ENCODE measurements around the gene UTP4. TPM values are rescaled to one million over a fixed set of nuclear protein-coding genes. Genes with fewer than 3 reads are reported as not detected.
A peak's percentile ranks its signal among the peaks of the same experiment; 100 is the strongest.

UTP4 gene
- total RNA-seq, 4 donors from 2014 or later, result 16.4 to 36.2 (median 25.8) TPM

- Histone ChIP-seq H3K4me3 (no peak overlapping the region), H3K36me3 (no peaks in the 10 kb centered on the region), H3K4me1 (peaks cover 2 to 75% (median 9%) of the 10 kb centered on the region in 3 donors), H3K9me3 (no peaks in the 10 kb centered on the region), H3K27ac (no peak overlapping the region), H3K27me3 (no peaks in the 10 kb centered on the region)
- TF ChIP-seq, protein P1, sequence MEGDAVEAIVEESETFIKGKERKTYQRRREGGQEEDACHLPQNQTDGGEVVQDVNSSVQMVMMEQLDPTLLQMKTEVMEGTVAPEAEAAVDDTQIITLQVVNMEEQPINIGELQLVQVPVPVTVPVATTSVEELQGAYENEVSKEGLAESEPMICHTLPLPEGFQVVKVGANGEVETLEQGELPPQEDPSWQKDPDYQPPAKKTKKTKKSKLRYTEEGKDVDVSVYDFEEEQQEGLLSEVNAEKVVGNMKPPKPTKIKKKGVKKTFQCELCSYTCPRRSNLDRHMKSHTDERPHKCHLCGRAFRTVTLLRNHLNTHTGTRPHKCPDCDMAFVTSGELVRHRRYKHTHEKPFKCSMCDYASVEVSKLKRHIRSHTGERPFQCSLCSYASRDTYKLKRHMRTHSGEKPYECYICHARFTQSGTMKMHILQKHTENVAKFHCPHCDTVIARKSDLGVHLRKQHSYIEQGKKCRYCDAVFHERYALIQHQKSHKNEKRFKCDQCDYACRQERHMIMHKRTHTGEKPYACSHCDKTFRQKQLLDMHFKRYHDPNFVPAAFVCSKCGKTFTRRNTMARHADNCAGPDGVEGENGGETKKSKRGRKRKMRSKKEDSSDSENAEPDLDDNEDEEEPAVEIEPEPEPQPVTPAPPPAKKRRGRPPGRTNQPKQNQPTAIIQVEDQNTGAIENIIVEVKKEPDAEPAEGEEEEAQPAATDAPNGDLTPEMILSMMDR (IDR thresholded peaks at IDR 0.05), result no peak
- TF ChIP-seq EP300 (IDR thresholded peaks at IDR 0.05) (no peak), POLR2A (IDR thresholded peaks at IDR 0.05) (no peak), POLR2AphosphoS5 (IDR thresholded peaks at IDR 0.05) (no peak)
- ATAC-seq, result no peak
These were observed 65.1 kb downstream of the UTP4 start for GRCh38 chr16:69197573-69197972.

DNA sequence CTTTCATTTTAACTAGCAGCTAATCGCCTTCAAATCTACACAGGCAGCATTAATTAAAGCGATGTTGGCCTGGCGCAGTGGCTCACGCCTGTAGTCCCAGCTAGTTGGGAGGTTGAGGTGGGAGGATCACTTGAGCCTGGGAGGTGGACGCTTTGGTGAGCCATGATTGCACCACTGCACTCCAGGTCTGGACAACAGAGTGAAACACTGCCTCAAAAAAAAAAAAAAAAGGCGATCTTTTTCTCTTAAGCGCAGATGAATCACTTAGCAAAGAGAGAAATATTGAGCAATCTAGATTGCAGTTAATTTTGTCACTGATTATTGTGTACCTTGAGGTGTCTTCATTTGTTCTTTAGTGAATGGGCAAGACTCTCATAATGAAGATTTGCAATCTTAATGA is 66.9 kb downstream of the UTP4 start:
- Histone ChIP-seq H3K9me3 (no peaks in the 10 kb centered on the region), H3K4me1 (peaks cover 5 to 76% (median 7%) of the 10 kb centered on the region in 3 donors), H3K27ac (peak overlapping the region in 1 of 4 donors; percentile 13), H3K27me3 (no peaks in the 10 kb centered on the region), H3K4me3 (no peak overlapping the region), H3K36me3 (no peaks in the 10 kb centered on the region)
- WGBS, 2 donors (ENCODE audit: low coverage in 1 of 2), result 79 to 96% methylated on average over 3 to 6 of the region's 7 CpGs
- no peak for TF ChIP-seq POLR2AphosphoS5 (IDR thresholded peaks at IDR 0.05)
- no peak for TF ChIP-seq POLR2A (IDR thresholded peaks at IDR 0.05)
- TF ChIP-seq, protein P1 (IDR thresholded peaks at IDR 0.05), result no peak
- TF ChIP-seq EP300 (IDR thresholded peaks at IDR 0.05), result no peak
- peak; percentile 92 for ATAC-seq

- TF ChIP-seq POLR2A (IDR thresholded peaks at IDR 0.05) (no peak), POLR2AphosphoS5 (IDR thresholded peaks at IDR 0.05) (no peak), EP300 (IDR thresholded peaks at IDR 0.05) (no peak)
- TF ChIP-seq, protein P1 (IDR thresholded peaks at IDR 0.05), result no peak
- Histone ChIP-seq H3K27ac (peak overlapping the region in 1 of 4 donors; percentile 1), H3K9me3 (no peaks in the 10 kb centered on the region), H3K27me3 (no peaks in the 10 kb centered on the region), H3K36me3 (no peaks in the 10 kb centered on the region), H3K4me1 (peaks cover 6 to 75% (median 16%) of the 10 kb centered on the region in 3 donors), H3K4me3 (no peak overlapping the region)
- no peak for ATAC-seq
- 43 to 55% methylated on average over 2 of the region's 2 CpGs for WGBS, 2 donors (ENCODE audit: low coverage in 1 of 2)
These were observed 68.8 kb downstream of the UTP4 start for GRCh38 chr16:69201291-69201690.

DNA sequence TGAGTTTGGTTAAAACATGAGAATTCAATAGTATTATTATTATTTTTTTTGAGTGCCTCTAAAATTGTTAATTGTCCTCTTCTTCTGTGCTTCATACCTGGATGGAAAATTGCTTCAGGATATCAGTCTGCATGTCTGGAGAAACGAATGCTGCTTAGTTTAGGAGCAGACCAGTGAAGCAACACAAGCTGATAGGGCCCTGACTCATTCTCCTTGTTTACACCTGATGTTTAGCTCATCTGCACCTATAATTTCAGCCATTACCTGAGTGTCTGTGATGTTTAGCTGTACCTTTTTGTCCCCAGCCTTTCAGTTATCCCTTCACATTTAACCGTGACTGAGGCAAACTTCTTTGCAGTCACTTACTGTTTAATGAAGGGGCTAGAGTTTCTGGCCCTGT is 69.3 kb downstream of the UTP4 start:
- H3K4me1 ChIP-seq, result peaks cover 6 to 71% (median 16%) of the 10 kb centered on the region in 3 donors
- TF ChIP-seq, protein P1 (IDR thresholded peaks at IDR 0.05), result no peak
- TF ChIP-seq POLR2A (IDR thresholded peaks at IDR 0.05), result no peak
- TF ChIP-seq EP300 (IDR thresholded peaks at IDR 0.05), result no peak
- no peak for TF ChIP-seq POLR2AphosphoS5 (IDR thresholded peaks at IDR 0.05)
- no peak for ATAC-seq

DNA sequence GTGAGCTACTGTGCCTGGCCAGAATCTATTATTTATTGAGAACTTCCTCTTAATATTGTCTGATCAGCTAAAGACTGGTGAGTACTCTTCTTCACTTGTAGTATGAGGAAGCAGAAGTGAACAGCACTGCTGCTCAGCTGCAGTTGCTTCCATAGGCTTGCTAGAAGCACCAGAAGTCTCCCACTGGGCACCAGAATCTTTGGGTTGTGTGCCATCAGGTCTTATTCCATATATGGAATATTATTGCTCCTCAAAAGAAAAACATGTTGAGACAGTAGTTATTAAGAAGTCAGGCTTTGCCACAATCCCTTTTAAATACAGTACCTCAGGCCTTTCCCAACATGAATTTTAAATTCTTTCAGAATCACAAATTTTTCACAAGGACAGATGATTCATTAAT is 71.7 kb downstream of the UTP4 start:
- no peak for ATAC-seq
- Histone ChIP-seq H3K4me1 (peaks cover 3 to 55% (median 16%) of the 10 kb centered on the region in 3 donors), H3K36me3 (no peaks in the 10 kb centered on the region), H3K4me3 (no peak overlapping the region), H3K27me3 (no peaks in the 10 kb centered on the region), H3K9me3 (no peaks in the 10 kb centered on the region), H3K27ac (peak overlapping the region in 3 of 4 donors; percentile 33 to 59 (median 48))
- TF ChIP-seq POLR2A (IDR thresholded peaks at IDR 0.05), result no peak
- TF ChIP-seq, protein P1 (IDR thresholded peaks at IDR 0.05), result no peak
- no peak for TF ChIP-seq EP300 (IDR thresholded peaks at IDR 0.05)
- no peak for TF ChIP-seq POLR2AphosphoS5 (IDR thresholded peaks at IDR 0.05)

More for the DNA sequence above, 69.3 kb downstream of the UTP4 start:
- WGBS, 2 donors (ENCODE audit: low coverage in 1 of 2), result 31 to 51% methylated on average over 2 of the region's 2 CpGs
- H3K27ac ChIP-seq, result peak overlapping the region in 1 of 4 donors; percentile 10
- H3K9me3 ChIP-seq, result no peaks in the 10 kb centered on the region
- H3K27me3 ChIP-seq, result no peaks in the 10 kb centered on the region
- no peak overlapping the region for H3K4me3 ChIP-seq
- H3K36me3 ChIP-seq, result no peaks in the 10 kb centered on the region

All from gastroesophageal sphincter (tissue), 4 donors.